HG03025 (cell line): ENCODE results near the gene RCBTB1.
"Not testable (repeated sequence)": the region's sequence is repeated elsewhere in the genome, so short reads cannot be mapped to it uniquely, and the experiment has no call there.

Source experiments
- ATAC-seq: cut with Tn5 transposase; IDR thresholded peaks from one replicate; pipeline ENCODE4 v1.9.1; 2021; ENCODE audit warnings: mild to moderate bottlenecking, moderate library complexity; ENCODE audit not compliant: unreplicated experiment, low FRiP score

Gene RCBTB1

DNA sequence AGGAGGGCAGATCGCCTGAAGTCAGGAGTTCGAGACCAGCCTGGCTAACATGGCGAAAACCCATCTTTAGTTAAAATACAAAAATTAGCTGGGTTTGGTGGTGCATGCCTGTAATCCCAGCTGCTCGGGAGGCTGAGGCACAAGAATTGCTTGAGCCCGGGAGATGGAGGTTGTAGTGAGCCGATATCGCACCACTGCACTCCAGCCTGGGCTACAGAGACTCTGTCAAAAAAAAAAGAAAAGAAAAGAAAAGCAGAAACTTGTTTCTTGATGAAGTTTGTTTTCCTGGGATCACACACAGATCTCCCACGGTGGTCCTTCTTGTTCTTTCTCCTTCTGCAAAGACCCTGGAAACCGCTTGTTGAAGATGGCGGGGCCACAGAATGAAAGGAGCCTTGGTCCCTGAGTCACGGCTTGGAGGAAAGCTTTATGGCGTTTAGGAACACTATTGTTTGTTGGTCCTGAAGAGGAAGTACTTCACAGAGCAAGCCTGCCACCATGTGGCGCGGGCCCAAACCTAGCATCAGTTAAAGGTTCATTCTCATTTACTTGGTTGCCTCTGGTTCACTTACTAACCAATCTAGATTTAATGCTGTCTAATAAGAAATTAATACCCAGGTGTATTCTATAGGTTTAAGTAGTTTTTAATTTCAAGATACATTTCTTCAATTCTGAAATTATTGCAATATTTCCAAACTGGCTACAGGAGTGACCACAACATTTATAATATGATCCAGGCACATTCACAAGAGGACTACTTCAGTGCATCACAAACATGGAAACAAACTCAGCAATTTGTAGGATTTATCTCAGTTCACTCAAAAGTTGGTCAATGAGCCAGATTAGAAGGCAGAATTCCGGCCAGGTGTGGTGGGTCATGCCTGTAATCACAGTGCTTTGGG is 21.6 kb upstream of the RCBTB1 start:
- no peak for ATAC-seq

DNA sequence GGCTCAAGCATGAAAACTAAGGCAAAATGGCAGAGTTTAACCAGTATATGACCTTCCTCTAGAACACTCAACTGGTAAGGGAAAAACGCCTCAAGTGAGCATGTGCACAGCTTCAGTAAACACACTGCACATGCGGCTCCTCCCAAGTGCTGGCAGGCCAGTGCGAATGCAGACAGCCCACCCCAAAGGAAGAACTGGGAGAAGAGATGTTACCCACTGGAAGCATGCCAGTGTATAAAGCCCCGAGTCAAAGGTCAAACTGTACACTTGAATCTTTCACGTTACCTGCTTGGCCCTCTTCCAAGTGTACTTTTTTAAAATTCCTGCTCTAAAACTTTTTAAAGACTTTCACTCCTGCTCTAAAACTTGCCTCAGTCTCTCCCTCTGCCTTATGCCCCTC is 19.2 kb upstream of the RCBTB1 start:
- no peak for ATAC-seq

DNA sequence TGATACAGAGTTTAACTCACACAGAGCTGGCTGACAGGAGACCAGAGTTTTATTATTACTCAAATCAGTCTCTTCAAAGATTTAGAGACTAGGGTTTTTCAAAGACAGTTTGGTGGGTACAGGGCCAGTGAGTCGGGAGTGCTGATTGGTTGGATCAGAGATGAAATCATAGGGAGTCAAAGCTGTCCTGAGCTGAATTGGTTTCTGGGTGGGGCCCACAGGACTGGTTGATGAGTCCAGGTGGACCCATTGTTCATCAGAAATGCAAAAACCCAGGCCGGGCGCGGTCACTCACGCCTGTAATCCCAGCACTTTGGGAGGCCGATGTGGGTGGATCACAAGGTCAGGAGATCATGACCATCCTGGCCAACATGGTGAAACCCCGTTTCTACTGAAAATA is 17.3 kb upstream of the RCBTB1 start:
- ATAC-seq = not testable (repeated sequence)

DNA sequence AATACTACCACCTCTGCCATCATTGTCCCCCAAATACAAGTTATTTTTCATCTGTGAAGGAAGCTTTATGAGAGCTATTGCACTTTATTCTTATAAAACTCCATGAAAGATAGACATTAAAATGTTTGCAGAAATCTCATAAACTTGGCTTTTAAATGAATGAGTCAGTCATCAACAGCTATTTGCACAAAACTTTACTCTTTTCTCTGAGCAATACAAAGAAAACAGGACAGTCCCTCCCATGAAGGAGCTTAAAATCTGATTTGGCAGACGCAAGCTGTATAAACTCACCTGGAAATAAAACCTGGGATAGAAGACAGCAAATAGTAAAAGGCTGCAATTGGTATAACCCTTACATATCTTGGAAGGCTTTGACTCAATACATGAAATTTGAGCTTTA is 16.6 kb upstream of the RCBTB1 start:
- no peak for ATAC-seq

DNA sequence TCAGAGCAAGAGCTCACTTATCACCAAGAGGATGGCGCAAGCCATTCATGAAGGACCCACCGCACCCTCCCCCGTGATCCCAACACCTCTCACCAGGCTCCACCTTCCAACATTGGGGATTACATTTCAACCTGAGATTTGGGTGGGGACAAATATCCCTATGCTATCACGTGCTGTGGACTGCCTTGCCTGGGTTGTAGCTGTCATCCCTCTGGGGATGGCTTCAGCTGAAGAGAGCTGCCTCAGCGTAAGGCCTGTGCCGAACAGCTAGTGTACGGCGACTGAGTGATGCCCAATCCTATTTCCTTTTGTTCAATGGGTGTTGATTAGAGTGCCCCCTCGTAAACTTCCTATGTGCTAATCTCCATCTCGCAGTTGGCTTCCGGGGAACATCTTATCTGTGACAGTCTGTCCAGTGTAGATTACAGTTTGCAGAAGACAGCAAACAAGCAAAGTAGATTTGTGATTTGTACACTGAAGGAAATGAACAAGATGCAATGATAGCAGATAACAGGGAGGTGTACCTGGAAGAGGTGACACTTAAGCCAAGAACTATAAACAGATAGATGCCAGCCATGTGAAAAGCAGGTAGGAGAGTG is 11.8 kb upstream of the RCBTB1 start:
- no peak for ATAC-seq

DNA sequence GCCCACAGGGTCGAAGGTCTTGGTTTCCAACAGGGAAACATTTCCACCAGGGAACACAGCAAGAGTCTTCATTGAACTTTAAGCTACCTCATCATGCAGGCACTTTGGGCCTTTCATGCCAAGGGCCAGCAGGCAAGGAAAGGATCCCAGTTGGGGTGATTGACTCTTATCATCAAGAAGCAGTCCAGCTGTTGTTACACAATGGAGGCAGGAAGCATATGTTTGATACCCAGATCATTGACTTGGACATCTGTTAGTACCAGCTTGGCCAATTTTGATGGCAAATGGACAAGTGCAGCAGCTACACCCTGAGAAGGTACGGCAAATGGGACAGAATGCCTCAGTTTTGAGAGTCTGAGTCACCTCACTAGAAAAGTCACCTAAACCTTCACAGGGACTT is 10.9 kb upstream of the RCBTB1 start:
- ATAC-seq = no peak

DNA sequence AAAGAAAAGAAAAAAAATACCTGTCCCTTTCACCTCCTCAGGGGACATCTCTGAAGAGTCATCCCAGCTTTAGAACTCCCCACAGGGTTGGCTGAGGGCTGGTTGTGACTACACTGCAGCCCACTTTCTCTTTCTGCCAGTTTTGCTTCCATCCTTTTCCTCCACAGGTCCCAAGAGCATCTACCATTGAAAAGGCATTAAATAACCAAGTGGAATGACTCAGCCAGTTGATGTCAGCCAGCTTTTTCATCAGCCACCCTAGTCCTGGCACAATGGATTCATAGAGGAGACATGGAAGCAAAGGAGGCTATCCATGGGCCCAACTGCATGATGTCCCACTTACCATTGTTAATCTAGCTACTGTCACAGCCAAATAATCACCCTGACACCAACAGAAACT is 9.2 kb upstream of the RCBTB1 start:
- ATAC-seq = no peak

DNA sequence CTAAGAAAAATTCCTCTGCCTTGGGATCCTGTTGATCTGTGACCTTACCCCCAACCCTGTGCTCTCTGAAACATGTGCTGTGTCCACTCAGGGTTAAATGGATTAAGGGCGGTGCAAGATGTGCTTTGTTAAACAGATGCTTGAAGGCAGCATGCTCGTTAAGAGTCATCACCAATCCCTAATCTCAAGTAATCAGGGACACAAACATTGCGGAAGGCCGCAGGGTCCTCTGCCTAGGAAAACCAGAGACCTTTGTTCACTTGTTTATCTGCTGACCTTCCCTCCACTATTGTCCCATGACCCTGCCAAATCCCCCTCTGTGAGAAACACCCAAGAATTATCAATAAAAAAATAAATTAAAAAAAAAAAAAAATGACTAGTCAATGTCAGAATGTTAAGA is 8.5 kb upstream of the RCBTB1 start:
- not testable (repeated sequence) for ATAC-seq

DNA sequence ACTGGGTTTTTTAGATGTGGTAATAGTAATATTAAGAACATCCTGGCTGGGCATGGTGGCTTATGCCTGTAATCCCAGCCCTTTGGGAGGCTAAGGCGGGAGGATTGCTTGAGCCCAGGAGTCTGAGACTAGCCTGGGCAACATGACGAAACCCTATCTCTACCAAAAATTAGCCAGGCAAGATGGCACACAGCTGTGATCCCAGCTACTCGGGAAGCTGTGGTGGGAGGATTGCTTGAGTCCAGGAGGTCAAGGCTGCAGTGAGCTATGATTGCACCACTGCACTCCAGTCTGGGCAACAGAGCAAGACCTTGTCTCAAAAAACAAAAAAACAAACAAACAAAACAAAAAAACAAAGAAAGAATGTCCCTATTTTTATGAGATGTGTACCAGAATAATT is 5.4 kb upstream of the RCBTB1 start:
- not testable (repeated sequence) for ATAC-seq

DNA sequence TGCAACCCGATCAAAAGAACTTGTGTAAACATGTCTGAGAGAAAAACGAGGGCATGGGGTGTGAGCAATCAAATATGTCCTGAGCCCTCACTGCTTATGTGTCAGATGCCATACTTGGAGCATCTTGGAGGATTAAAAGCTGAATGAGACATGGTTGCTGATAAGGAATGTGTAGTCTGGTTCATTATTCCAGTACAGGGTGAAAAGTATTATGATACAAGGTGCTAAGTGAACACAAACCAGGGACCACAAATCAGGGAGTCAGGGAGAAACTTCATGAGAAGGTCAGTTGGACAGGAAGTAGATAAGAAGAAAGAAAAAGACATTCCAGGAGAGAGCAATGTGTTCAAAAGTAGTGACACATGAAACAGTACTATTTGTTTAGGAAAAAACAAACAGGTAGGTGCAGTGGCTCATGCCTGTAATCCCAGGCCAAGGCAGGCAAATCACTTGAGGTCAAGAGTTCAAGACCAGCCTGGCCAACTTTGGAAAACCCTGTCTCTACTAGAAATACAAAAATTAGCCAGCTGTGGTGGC is 2.0 kb upstream of the RCBTB1 start:
- ATAC-seq = no peak

DNA sequence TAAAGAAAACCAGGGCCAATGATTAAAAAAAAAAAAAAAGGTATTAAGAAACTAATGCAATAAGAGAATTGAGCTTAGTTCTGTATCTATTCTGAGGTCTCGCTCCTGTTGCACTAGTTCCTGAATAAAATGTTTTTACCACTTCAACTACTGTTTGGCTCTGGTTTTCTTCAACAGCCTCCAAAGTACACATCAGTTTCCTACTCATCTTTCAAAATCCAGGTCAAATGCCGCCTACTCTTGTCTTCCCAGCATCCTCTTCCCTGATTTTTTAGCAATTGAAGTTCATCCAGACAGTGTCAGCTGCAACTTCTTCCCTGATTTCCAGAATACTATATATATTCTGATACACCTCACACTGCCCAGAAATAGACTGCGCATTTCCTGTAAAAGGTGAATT is 1.4 kb upstream of the RCBTB1 start:
- no peak for ATAC-seq

DNA sequence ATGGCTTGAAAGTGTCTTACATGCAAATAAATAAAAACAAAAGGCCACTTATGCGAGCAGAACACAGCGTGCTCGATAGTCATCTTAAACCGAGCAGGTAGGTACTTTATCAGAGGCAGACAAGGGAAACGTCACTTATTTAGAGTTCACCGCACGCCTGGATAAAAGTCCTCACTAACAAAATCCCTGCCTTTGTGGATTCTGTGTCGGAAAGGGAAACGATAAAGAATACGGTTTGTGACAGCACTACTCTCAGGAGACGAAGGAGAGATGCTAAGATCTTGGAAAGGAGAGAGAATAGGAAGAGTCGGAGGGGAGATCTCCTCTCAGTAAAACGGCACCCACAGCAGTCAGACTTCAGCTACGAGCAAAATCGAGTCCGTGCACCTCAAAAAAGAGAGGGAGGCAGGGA is 581 bp downstream of the RCBTB1 start:
- peak; percentile 2 for ATAC-seq

DNA sequence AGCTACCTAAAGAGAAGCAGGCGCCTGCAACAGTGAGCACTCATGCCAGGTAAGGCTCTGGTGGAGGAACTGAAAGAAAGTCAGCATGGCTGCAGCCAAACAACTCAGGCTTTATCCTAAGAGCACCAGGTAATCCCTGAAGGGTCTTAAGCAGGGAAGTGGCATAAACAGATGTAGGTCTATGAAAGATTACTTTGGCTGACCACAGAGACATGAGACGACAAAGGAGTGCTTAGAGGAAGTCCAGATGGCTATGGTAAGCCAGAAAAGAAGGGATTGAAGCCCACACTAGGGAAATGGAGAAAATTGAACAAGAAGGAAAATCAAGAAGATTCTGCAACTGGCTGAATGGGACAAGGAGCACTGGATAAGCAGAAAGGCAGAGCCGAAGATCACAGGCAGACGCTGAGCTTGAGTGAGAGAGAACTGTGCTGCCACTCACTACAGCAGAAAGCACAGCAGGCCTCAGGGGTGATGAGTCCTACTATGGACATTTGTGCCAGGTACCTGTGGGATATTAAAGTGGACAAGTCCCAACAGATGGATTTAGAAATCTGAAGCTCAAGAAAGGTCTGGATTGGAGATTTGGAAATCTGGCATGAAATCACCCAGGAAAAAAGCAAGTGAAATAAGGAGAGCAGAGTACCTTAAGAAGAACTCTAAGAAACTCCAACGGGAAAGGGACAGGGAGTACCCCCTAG is 4.2 kb downstream of the RCBTB1 start:
- ATAC-seq = no peak

DNA sequence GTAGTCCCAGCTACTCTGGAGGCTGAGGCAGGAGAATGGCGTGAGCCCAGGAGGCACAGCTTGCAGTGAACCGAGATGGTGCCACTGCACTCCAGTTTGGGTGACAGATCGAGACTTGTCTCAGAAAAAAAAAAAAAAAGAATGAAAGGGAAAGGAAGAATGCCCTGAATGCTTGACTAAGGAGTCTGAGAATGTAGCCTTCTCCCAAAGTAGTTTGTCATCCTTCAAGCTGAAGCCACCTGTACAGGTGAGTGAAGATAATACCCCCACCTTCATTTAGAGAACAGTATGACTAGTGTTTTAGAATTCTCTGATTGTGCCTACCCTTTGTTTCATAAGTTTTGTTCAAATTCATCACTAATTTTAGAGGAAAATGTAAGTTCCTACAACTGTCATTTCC is 5.9 kb downstream of the RCBTB1 start:
- ATAC-seq = no peak

DNA sequence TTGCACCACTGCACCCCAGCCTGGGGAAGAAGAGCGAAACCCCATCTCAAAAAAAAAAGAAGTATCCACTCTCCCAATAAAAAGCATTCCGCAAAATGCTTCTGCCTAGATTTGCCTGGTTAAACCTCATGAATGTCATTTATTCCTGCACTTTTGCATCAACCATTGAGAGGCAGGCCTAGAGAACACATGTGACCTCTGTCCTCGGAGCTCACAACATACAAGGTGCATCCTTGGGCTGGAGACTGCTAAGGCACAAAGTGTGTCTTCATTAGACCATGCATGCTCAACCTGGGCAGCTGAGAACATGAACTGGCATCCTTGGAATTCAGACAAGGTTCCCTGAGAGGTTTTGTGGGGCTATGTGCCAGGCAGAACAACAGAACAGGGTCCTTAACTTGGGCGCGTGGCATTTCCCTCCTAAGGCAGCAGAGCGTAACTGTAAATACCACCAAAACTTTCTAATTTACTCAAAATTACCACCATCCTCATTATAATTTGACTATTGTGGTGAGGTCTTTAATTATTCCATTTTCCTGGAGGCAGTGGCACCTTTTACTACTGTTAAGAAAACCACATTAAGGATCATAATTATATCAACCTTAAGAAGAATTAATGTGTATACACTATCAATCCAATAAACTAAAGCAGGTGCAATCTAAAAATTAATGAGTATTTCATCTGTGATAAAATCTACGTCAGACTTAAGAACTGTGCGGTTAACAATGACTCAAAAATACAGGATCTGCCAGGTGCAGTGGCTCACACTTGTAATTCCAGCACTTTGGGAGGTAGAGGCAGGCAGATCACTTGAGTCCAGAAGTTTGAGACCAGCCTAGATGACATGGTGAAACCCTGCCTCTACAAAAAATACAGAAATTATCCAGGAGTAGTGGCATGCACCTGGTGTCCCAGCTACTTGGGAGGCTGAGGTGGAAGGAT is 13.8 kb downstream of the RCBTB1 start:
- no peak for ATAC-seq

DNA sequence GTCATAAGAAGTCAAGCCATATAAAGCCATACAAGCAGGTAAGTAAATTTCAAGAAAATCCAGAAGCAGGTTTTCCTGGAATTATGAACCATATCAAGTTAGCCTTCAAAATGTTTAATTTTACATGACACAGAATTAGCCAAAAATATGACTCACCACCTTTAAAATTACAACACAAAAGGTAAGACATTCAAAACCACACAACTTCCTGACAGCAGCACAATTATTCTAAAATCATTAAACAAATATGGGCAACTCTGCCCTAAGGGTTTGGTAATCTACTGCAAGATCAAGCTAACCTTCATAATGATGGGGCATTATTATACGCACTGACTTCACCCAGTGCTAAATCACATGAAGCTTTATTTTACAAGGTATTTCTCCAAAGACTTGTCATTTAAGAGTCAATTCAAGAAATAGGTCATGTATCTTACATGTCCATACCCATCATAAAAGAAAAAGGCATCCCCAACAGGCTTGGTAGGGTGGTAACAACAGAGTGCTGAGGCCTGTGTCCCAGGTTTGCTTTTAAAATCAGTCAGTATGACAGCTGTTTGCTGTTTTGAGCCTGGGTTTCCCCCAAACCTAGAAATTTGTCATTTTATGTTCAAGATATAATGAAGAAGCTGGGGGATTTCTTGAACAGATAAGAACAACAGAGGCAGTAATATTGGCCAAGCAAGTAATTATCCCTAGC is 15.2 kb downstream of the RCBTB1 start:
- ATAC-seq = no peak

DNA sequence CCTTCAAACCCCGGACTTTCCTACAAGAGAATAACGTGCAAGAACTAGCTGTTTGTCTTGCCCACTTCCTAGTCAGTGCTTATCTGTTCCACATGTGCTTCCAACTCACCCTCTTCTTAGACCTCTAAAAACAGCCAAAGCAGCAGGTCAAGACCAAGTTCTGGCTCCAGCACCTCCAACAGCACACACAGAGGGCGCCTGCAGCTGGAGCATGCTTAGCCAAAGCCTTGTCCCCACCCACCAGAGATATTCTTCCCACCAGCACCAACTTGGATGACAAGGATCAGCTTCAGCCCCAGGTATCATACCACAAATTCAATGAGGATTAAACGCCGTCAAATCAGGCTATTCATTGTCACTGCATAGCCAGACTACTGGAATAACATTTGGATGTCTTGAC is 17.9 kb downstream of the RCBTB1 start:
- ATAC-seq = no peak

DNA sequence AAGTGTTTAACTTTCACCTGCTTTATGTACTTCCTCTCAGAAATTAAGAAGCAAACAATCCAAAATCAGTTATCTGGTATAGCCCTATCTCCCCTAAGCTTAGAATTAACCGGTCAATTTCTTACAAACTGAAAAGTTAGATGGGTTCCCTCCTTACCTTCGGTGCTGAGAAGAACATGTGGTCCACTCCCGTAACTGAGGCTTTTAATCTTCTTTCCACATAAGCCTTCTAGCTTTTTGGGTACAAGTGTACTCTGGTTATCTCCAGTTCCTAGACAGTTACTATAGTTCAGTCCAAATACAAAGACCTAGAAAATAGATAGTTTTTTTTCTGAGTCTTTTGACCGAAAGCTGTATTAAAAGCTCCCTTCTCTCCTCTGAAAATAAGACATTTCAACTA is 18.9 kb downstream of the RCBTB1 start:
- ATAC-seq = no peak

DNA sequence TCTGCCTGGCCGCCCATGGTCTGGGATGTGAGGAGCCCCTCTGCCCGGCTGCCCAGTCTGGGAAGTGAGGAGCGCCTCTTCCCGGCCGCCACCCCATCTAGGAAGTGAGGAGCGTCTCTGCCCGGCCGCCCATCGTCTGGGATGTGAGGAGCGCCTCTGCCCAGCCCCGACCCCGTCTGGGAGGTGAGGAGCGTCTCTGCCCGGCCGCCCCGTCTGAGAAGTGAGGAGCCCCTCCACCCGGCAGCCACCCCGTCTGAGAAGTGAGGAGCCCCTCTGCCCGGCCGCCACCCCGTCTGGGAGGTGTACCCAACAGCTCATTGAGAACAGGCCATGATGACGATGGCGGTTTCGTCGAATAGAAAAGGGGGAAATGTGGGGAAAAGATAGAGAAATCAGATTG is 19.9 kb downstream of the RCBTB1 start:
- ATAC-seq = not testable (repeated sequence)

DNA sequence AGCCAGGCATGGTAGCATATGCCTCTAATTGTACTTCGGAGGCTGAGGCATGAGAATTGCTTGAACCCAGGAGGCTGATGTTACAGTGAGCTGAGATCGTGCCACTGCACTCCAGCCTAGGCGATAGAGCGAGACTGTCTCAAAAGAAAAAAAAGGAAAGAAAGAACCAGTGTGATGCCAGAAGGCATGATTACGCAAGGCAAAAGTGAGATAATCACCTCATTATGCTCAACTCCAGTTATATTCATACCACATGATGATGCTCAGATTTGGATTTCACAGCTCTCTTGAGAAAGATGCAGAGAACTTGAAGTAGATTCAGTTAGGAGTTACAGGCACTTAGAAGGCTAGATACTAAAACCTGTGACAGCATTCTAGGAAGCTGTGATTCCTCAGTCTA is 21.8 kb downstream of the RCBTB1 start:
- ATAC-seq = no peak
